ENCODE results near the gene ZNF469. TPM values are rescaled to one million over a fixed set of nuclear protein-coding genes. Genes with fewer than 3 reads are reported as not detected.

ZNF469 gene
- polyA plus RNA-seq, 1 donor (not counting 4 experiments of a cell fraction or from before 2014, with no cell fraction given): not detected

DNA sequence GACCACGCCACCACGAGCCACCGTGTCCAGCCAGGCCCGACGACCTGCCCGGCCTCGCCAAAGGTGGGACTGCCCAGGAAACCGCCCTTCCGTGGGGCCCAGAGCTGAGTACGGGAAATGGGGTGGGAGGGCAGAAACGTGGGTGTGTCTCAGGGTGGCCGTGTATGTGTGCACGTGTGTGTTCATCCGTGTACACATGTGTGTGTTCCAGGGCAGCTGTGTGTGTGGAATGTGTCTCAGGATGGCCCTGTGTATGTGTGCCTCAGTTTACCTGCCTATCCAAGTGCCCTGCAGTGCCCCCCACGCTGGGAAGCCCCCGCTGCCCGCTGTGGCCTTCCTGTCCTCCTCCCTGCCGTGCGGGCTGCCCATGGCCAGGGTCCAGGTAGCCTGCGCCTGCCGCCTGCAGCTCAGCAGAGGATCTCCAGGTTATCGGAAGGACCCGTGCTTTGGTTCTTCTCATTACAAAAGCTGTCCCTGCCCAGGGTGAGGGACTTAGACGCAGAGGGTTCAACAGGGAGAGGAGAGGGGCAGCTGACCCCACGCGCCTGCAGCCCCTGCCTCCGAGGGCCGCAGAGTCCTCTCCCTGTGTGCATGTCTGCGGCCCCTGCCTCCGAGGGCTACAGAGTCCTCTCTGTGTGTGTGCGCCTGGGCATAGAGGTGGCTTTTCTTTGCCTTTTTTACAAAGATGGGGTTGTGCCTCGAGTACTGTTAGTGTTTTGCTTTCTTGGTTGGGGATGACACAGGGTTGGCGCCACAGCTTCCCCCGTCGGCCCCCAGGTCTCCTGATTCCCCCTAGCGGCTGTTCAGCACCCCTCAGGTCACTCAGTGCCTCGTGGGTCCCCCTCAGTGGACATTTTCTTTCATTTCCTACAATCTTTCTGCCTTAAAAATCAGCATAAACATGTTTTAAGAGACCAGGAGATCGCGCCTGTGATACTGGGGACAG is 23.6 kb downstream of the ZNF469 start:
- H3K27ac ChIP-seq (ENCODE audit: control insufficient read depth, insufficient read depth, low read length): no peak overlapping the region
- dilution Hi-C loops (cut with MboI; ENCODE audit: extremely low pct_ligation_motif_present, low sequenced_read_pairs): no loop called here
- no peaks in the 10 kb centered on the region for H3K9me1 ChIP-seq (ENCODE audit: control insufficient read depth, extremely low read depth, insufficient read depth, low read length)
- no peaks in the 10 kb centered on the region for H3K9me3 ChIP-seq (ENCODE audit: control insufficient read depth, low read depth, low read length)
- no peaks in the 10 kb centered on the region for H3K79me2 ChIP-seq (ENCODE audit: control insufficient read depth, insufficient read depth, low read length)
- no peak for TF ChIP-seq EZH2 (IDR thresholded peaks at IDR 0.05; ENCODE audit: low read length)
- TF ChIP-seq, protein P1, sequence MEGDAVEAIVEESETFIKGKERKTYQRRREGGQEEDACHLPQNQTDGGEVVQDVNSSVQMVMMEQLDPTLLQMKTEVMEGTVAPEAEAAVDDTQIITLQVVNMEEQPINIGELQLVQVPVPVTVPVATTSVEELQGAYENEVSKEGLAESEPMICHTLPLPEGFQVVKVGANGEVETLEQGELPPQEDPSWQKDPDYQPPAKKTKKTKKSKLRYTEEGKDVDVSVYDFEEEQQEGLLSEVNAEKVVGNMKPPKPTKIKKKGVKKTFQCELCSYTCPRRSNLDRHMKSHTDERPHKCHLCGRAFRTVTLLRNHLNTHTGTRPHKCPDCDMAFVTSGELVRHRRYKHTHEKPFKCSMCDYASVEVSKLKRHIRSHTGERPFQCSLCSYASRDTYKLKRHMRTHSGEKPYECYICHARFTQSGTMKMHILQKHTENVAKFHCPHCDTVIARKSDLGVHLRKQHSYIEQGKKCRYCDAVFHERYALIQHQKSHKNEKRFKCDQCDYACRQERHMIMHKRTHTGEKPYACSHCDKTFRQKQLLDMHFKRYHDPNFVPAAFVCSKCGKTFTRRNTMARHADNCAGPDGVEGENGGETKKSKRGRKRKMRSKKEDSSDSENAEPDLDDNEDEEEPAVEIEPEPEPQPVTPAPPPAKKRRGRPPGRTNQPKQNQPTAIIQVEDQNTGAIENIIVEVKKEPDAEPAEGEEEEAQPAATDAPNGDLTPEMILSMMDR (optimal IDR thresholded peaks at IDR 0.05 in 1 of 3, IDR thresholded peaks at IDR 0.05 in 1 of 3, conservative IDR thresholded peaks at IDR 0.05 in 1 of 3; ENCODE audit: extremely low read depth in 1 of 3, insufficient read depth in 2 of 3, low read length in 3 of 3): no peak
- H2AFZ ChIP-seq (ENCODE audit: control insufficient read depth, low read length): no peak overlapping the region
- H3K36me3 ChIP-seq (ENCODE audit: control insufficient read depth in 2 of 2, extremely low read depth in 1 of 2, insufficient read depth in 2 of 2, low read length in 2 of 2): no peaks in the 10 kb centered on the region
- no peak for FAIRE-seq
- no peak overlapping the region for H3K9ac ChIP-seq (ENCODE audit: control insufficient read depth, extremely low read depth, insufficient read depth, low read length)
- H3K4me2 ChIP-seq (ENCODE audit: control insufficient read depth, extremely low read depth, insufficient read depth, low read depth, low read length): no peak overlapping the region
- DNase-seq (ENCODE audit: low read depth, low spot score): no peak
- H4K20me1 ChIP-seq (ENCODE audit: control insufficient read depth, extremely low read depth, insufficient read depth, low read length): no peaks in the 10 kb centered on the region
- H3K4me1 ChIP-seq (ENCODE audit: control insufficient read depth, extremely low read depth, insufficient read depth, low read length): no peaks in the 10 kb centered on the region
- H3K4me3 ChIP-seq (ENCODE audit: control insufficient read depth in 2 of 3, extremely low read depth in 1 of 3, insufficient read depth in 2 of 3, low read depth in 1 of 3, low read length in 3 of 3): no peak overlapping the region
- peaks cover 30% of the 10 kb centered on the region for H3K27me3 ChIP-seq (ENCODE audit: control insufficient read depth, extremely low read depth, insufficient read depth, low read length)

DNA sequence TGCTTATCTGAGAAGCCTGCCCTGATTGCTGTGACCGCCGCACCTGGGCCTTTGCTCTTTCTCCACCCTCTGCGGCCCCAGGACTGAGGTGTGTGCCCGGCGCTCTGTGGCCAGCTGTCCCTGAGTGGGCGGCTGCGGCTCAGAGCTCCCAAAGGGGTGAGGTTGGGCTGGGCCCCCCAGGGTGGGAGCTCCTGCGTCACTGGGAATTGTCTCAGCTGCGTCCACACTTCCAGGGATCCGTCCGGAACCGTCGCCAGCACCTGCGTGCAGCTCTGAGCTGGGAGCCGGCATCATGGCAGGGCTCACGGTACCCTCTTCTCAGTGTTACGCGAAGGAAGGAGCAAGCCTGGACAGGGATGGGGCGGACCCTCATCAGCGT is 24.3 kb downstream of the ZNF469 start:
- H3K9ac ChIP-seq (ENCODE audit: control insufficient read depth, extremely low read depth, insufficient read depth, low read length): no peak overlapping the region
- no peaks in the 10 kb centered on the region for H3K9me3 ChIP-seq (ENCODE audit: control insufficient read depth, low read depth, low read length)
- H3K27ac ChIP-seq (ENCODE audit: control insufficient read depth, insufficient read depth, low read length): no peak overlapping the region
- no peak overlapping the region for H3K4me3 ChIP-seq (ENCODE audit: control insufficient read depth in 2 of 3, extremely low read depth in 1 of 3, insufficient read depth in 2 of 3, low read depth in 1 of 3, low read length in 3 of 3)
- H3K36me3 ChIP-seq (ENCODE audit: control insufficient read depth in 2 of 2, extremely low read depth in 1 of 2, insufficient read depth in 2 of 2, low read length in 2 of 2): no peaks in the 10 kb centered on the region
- no peak for FAIRE-seq
- TF ChIP-seq, protein P1 (optimal IDR thresholded peaks at IDR 0.05 in 1 of 3, IDR thresholded peaks at IDR 0.05 in 1 of 3, conservative IDR thresholded peaks at IDR 0.05 in 1 of 3; ENCODE audit: extremely low read depth in 1 of 3, insufficient read depth in 2 of 3, low read length in 3 of 3): no peak
- no peak for TF ChIP-seq EZH2 (IDR thresholded peaks at IDR 0.05; ENCODE audit: low read length)
- H3K4me2 ChIP-seq (ENCODE audit: control insufficient read depth, extremely low read depth, insufficient read depth, low read depth, low read length): no peak overlapping the region
- no peaks in the 10 kb centered on the region for H3K9me1 ChIP-seq (ENCODE audit: control insufficient read depth, extremely low read depth, insufficient read depth, low read length)
- no peak overlapping the region for H2AFZ ChIP-seq (ENCODE audit: control insufficient read depth, low read length)
- no peaks in the 10 kb centered on the region for H3K79me2 ChIP-seq (ENCODE audit: control insufficient read depth, insufficient read depth, low read length)
- H4K20me1 ChIP-seq (ENCODE audit: control insufficient read depth, extremely low read depth, insufficient read depth, low read length): no peaks in the 10 kb centered on the region
- no peak for DNase-seq (ENCODE audit: low read depth, low spot score)
- peaks cover 30% of the 10 kb centered on the region for H3K27me3 ChIP-seq (ENCODE audit: control insufficient read depth, extremely low read depth, insufficient read depth, low read length)
- dilution Hi-C loops (cut with MboI; ENCODE audit: extremely low pct_ligation_motif_present, low sequenced_read_pairs): no loop called here
- H3K4me1 ChIP-seq (ENCODE audit: control insufficient read depth, extremely low read depth, insufficient read depth, low read length): no peaks in the 10 kb centered on the region
